Right lobe of liver (tissue), 6 donors: Measurements from ENCODE around the gene JAG1. TPM values are rescaled to one million over a fixed set of nuclear protein-coding genes. Genes with fewer than 3 reads are reported as not detected.

Experiments
- ATAC-seq, 4 donors: fragments of 200-7000 bp; cut with Tn5 transposase; one replicate each; pipeline ENCODE4 v1.9.1; 2020; ENCODE audit warnings: mild to moderate bottlenecking in 4 of 4, moderate library complexity in 4 of 4
- DNase-seq, 3 donors: peaks; one replicate each; pipeline ENCODE4 v3.0.0-alpha.2; 2020
- H3K27ac ChIP-seq, 3 donors: fragments of 200-600 bp; one replicate each; pipeline ENCODE4 v1.8.0; 2022
- H3K27me3 ChIP-seq, 2 donors: fragments of 200-600 bp; one replicate each; pipeline ENCODE4 v1.8.0; 2022
- H3K36me3 ChIP-seq, 4 donors: fragments of 200-600 bp; sonication (generic) in 1 of 4; one replicate each; pipeline versions ENCODE4 v1.5.1 to v1.8.0; 2017 to 2022; ENCODE audit warnings: control low read depth in 1 of 4
- H3K4me1 ChIP-seq, 4 donors: fragments of 200-600 bp; sonication (generic) in 1 of 4; one replicate each; pipeline versions ENCODE4 v1.5.1 to v1.8.0; 2017 to 2022; ENCODE audit warnings: control low read depth in 1 of 4
- H3K4me3 ChIP-seq, 3 donors: fragments of 200-600 bp; one replicate each; pipeline ENCODE4 v1.8.0; 2022
- H3K9me3 ChIP-seq, 4 donors: fragments of 200-600 bp; sonication (generic) in 1 of 4; one replicate each; pipeline versions ENCODE4 v1.5.1 to v1.8.0; 2017 to 2022; ENCODE audit warnings: control low read depth in 1 of 4
- CTCF ChIP-seq, 4 donors: fragments of 200-600 bp in 3 of 4; fragments of 450-650 bp in 1 of 4; IDR thresholded peaks; one replicate each; pipeline versions ENCODE4 v1.5.1 to v1.8.0; 2016 to 2022; ENCODE audit warnings: antibody characterized with exemption in 4 of 4, mild to moderate bottlenecking in 2 of 4
- POLR2A ChIP-seq: fragments of 450-650 bp; IDR thresholded peaks from one replicate; pipeline ENCODE4 v1.6.1; 2017; ENCODE audit warnings: antibody characterized with exemption, mild to moderate bottlenecking
- WGBS: methylation state at CpG from one replicate; pipeline ENCODE4 v1.1.6; 2018; ENCODE audit warnings: low coverage, low lambda C conversion rate; ENCODE audit not compliant: insufficient coverage; ENCODE audit errors: missing lambda C conversion rate; 5-methylcytosine and 5-hydroxymethylcytosine counted together
- intact Hi-C, 2 donors: fragments of 100-400 bp; cut with DNase I; formaldehyde crosslinking; loops; one replicate each; pipeline versions ENCODE4 v1.11.2 to v1.14.1; 2022
- total RNA-seq, 6 experiments: library from RNA; depleted of rRNA in 2 of 6; stranded (reverse); fragments of >200 nt in 2 of 6; fragmentation: NEBNext Ultra II Directional in 3 of 6; extraction: Animal tissue kit (Norgen Biotek cat#: 25700) in 3 of 6; gene quantifications; one replicate each; pipeline versions ENCODE4 v1.1.0 to v1.2.4, GENCODE V29; 2016 to 2023
- donor health status: DM: no; HTN: yes; CAD: no.
- donor health status: DM: no; HTN: no; CAD: no.
- donor health status: DM: no; HTN: no; CAD: no.
- donor health status: DM: no; HTN: yes; CAD: no.
- donor health status: DM: no; HTN: yes; CAD: no.

JAG1 gene
- total RNA-seq, 6 experiments from 2014 or later = 3.1 to 8.5 (median 6.7) TPM

GRCh38 chr20:10667077-10667401 is 6.8 kb downstream of the JAG1 start:
- 45% methylated on average over 6 of the region's 21 CpGs for WGBS
- Histone ChIP-seq H3K27me3 (no peaks in the 10 kb centered on the region), H3K36me3 (no peaks in the 10 kb centered on the region), H3K4me3 (no peak overlapping the region), H3K4me1 (no peaks in the 10 kb centered on the region), H3K9me3 (no peaks in the 10 kb centered on the region), H3K27ac (peak overlapping the region in 2 of 3 donors; percentile 10 to 21)
- DNase-seq (no peak), ATAC-seq (peak in 1 of 4 donors; percentile 20)
- intact Hi-C loops = no loop called here
- TF ChIP-seq POLR2A (no peak), CTCF (IDR thresholded peaks at IDR 0.05) (no peak)

- no peak for DNase-seq
- no peak overlapping the region for H3K4me3 ChIP-seq
- no peak for ATAC-seq
- H3K27me3 ChIP-seq = no peaks in the 10 kb centered on the region
- no peaks in the 10 kb centered on the region for H3K4me1 ChIP-seq
- no peak for TF ChIP-seq CTCF (IDR thresholded peaks at IDR 0.05)
- TF ChIP-seq POLR2A = no peak
- H3K9me3 ChIP-seq = no peaks in the 10 kb centered on the region
- no peaks in the 10 kb centered on the region for H3K36me3 ChIP-seq
- peak overlapping the region in 2 of 3 donors; percentile 10 to 41 for H3K27ac ChIP-seq
- WGBS = 72% methylated on average over 4 of the region's 7 CpGs
- intact Hi-C loops = no loop called here
Observed at GRCh38 chr20:10666221-10667076, 7.3 kb downstream of the JAG1 start.

- H3K36me3 ChIP-seq = no peaks in the 10 kb centered on the region
- no peak for DNase-seq
- TF ChIP-seq CTCF (IDR thresholded peaks at IDR 0.05) = no peak
- TF ChIP-seq POLR2A = no peak
- intact Hi-C loops = no loop called here
- H3K27me3 ChIP-seq = no peaks in the 10 kb centered on the region
- no peak for ATAC-seq
- H3K27ac ChIP-seq = peak overlapping the region in 1 of 3 donors; percentile 41
- H3K4me1 ChIP-seq = no peaks in the 10 kb centered on the region
- H3K4me3 ChIP-seq = no peak overlapping the region
- no peaks in the 10 kb centered on the region for H3K9me3 ChIP-seq
- 71% methylated on average over 5 of the region's 6 CpGs for WGBS
Observed at GRCh38 chr20:10665791-10666190, 8.0 kb downstream of the JAG1 start.

GRCh38 chr20:10665027-10665561 is 8.7 kb downstream of the JAG1 start:
- H3K4me1 ChIP-seq = no peaks in the 10 kb centered on the region
- no peaks in the 10 kb centered on the region for H3K9me3 ChIP-seq
- H3K27ac ChIP-seq = no peak overlapping the region
- 57% methylated on average over 7 of the region's 7 CpGs for WGBS
- H3K27me3 ChIP-seq = no peaks in the 10 kb centered on the region
- intact Hi-C loops = no loop called here
- ATAC-seq (no peak), DNase-seq (no peak)
- no peak for TF ChIP-seq CTCF (IDR thresholded peaks at IDR 0.05)
- no peak for TF ChIP-seq POLR2A
- H3K4me3 ChIP-seq = no peak overlapping the region
- no peaks in the 10 kb centered on the region for H3K36me3 ChIP-seq
